Dendritic cell treated with granulocyte-macrophage colony-stimulating factor and Interleukin-4, amounts not matched to agents 40 ng/mL and 50 ng/mL, for 4 days (primary cell): ENCODE data around the gene RNF212B.

Experiments
- H3K27ac Mint-ChIP-seq: one replicate; pipeline ENCODE4 v1.8.0; 2022; ENCODE audit warnings: mild to moderate bottlenecking, mixed read lengths
- H3K27me3 Mint-ChIP-seq: one replicate; pipeline ENCODE4 v1.8.0; 2022; ENCODE audit warnings: mild to moderate bottlenecking, mixed read lengths
- H3K36me3 Mint-ChIP-seq: one replicate; pipeline ENCODE4 v1.8.0; 2022; ENCODE audit warnings: low read depth, mixed read lengths
- H3K4me1 Mint-ChIP-seq: one replicate; pipeline ENCODE4 v1.8.0; 2022; ENCODE audit warnings: low read depth, mixed read lengths
- H3K4me3 Mint-ChIP-seq: one replicate; pipeline ENCODE4 v1.8.0; 2022; ENCODE audit warnings: mild to moderate bottlenecking, moderate library complexity, mixed read lengths
- H3K9me3 Mint-ChIP-seq: one replicate; pipeline ENCODE4 v1.8.0; 2022; ENCODE audit warnings: mixed read lengths
- intact Hi-C: fragments of 100-400 bp; cut with micrococcal nuclease; formaldehyde crosslinking; loops from one replicate; pipeline ENCODE4 v1.15.0; 2022

RNF212B gene

GRCh38 chr14:23294734-23295561 lies 57.2 kb downstream of the RNF212B start:
- Mint-ChIP-seq H3K9me3 (no peaks in the 10 kb centered on the region), H3K27ac (peak overlapping the region; percentile 69), H3K36me3 (peaks cover 39% of the 10 kb centered on the region), H3K4me1 (peaks cover 31% of the 10 kb centered on the region), H3K27me3 (peaks cover 4% of the 10 kb centered on the region), H3K4me3 (peak overlapping the region; percentile 37)
- intact Hi-C loops, result loop anchor here (2.0 kb wide), 1 partner anchor 174 kb away; no protein-coding TSS in a partner anchor

GRCh38 chr14:23296012-23296777 lies 58.5 kb downstream of the RNF212B start:
- Mint-ChIP-seq H3K9me3 (no peaks in the 10 kb centered on the region), H3K27me3 (peaks cover 4% of the 10 kb centered on the region), H3K27ac (no peak overlapping the region), H3K36me3 (peaks cover 47% of the 10 kb centered on the region), H3K4me3 (no peak overlapping the region), H3K4me1 (peaks cover 33% of the 10 kb centered on the region)
- intact Hi-C loops, result no loop called here

GRCh38 chr14:23297096-23297495 lies 59.4 kb downstream of the RNF212B start:
- Mint-ChIP-seq H3K36me3 (peaks cover 45% of the 10 kb centered on the region), H3K9me3 (no peaks in the 10 kb centered on the region), H3K27me3 (peaks cover 4% of the 10 kb centered on the region), H3K4me3 (no peak overlapping the region), H3K4me1 (peaks cover 33% of the 10 kb centered on the region), H3K27ac (no peak overlapping the region)
- intact Hi-C loops, result no loop called here

GRCh38 chr14:23297611-23298277 lies 60.0 kb downstream of the RNF212B start:
- Mint-ChIP-seq H3K36me3 (peaks cover 51% of the 10 kb centered on the region), H3K9me3 (no peaks in the 10 kb centered on the region), H3K4me3 (no peak overlapping the region), H3K4me1 (peaks cover 38% of the 10 kb centered on the region), H3K27ac (no peak overlapping the region), H3K27me3 (peaks cover 4% of the 10 kb centered on the region)
- intact Hi-C loops, result no loop called here

- Mint-ChIP-seq H3K4me3 (peak overlapping the region; percentile 2), H3K36me3 (peaks cover 52% of the 10 kb centered on the region), H3K27ac (peak overlapping the region; percentile 98), H3K4me1 (peaks cover 39% of the 10 kb centered on the region), H3K9me3 (no peaks in the 10 kb centered on the region), H3K27me3 (no peaks in the 10 kb centered on the region)
- intact Hi-C loops, result no loop called here
Observed at GRCh38 chr14:23299211-23299957, 61.6 kb downstream of the RNF212B start.

- Mint-ChIP-seq H3K9me3 (no peaks in the 10 kb centered on the region), H3K4me3 (peak overlapping the region; percentile 92), H3K27ac (peak overlapping the region; percentile 98), H3K4me1 (peaks cover 39% of the 10 kb centered on the region), H3K27me3 (no peaks in the 10 kb centered on the region), H3K36me3 (peaks cover 52% of the 10 kb centered on the region)
- intact Hi-C loops, result loop anchor here (2.0 kb wide), 1 partner anchor 13 kb away; the partner anchor contains the start of gene HOMEZ
Observed at GRCh38 chr14:23299986-23300686, 62.4 kb downstream of the RNF212B start.

- intact Hi-C loops, result loop anchor here (1.0 to 2.0 kb wide), 2 partner anchors 14 to 21 kb away; partner anchors contain the start of genes HOMEZ and PABPN1
- H3K27ac Mint-ChIP-seq, result peak overlapping the region; percentile 98
- peaks cover 45% of the 10 kb centered on the region for H3K4me1 Mint-ChIP-seq
- peak overlapping the region; percentile 92 for H3K4me3 Mint-ChIP-seq
- peaks cover 52% of the 10 kb centered on the region for H3K36me3 Mint-ChIP-seq
- no peaks in the 10 kb centered on the region for H3K9me3 Mint-ChIP-seq
- H3K27me3 Mint-ChIP-seq, result no peaks in the 10 kb centered on the region
Observed at GRCh38 chr14:23300687-23301223, 63.0 kb downstream of the RNF212B start.

GRCh38 chr14:23301288-23301968 lies 63.7 kb downstream of the RNF212B start:
- peaks cover 48% of the 10 kb centered on the region for H3K36me3 Mint-ChIP-seq
- peak overlapping the region; percentile 98 for H3K27ac Mint-ChIP-seq
- no peaks in the 10 kb centered on the region for H3K9me3 Mint-ChIP-seq
- peaks cover 52% of the 10 kb centered on the region for H3K4me1 Mint-ChIP-seq
- H3K4me3 Mint-ChIP-seq, result peak overlapping the region; percentile 92
- H3K27me3 Mint-ChIP-seq, result no peaks in the 10 kb centered on the region
- intact Hi-C loops, result loop anchor here (1.0 to 2.0 kb wide), 2 partner anchors 15 to 20 kb away; partner anchors contain the start of genes HOMEZ and PABPN1

GRCh38 chr14:23301969-23302289 lies 64.2 kb downstream of the RNF212B start:
- Mint-ChIP-seq H3K9me3 (no peaks in the 10 kb centered on the region), H3K36me3 (peaks cover 48% of the 10 kb centered on the region), H3K4me3 (peak overlapping the region; percentile 86), H3K27me3 (no peaks in the 10 kb centered on the region), H3K27ac (peak overlapping the region; percentile 98), H3K4me1 (peaks cover 57% of the 10 kb centered on the region)
- intact Hi-C loops, result loop anchor here (1.0 to 2.0 kb wide), 2 partner anchors 15 to 19 kb away; partner anchors contain the start of genes HOMEZ and PABPN1

GRCh38 chr14:23302290-23303225 lies 64.8 kb downstream of the RNF212B start, which contains the start of gene PPP1R3E:
TSS of gene PPP1R3E (minus strand) at chr14:23302859. CDS start at chr14:23302576, 283 bp downstream.
- Mint-ChIP-seq H3K27me3 (no peaks in the 10 kb centered on the region), H3K36me3 (peaks cover 48% of the 10 kb centered on the region), H3K9me3 (no peaks in the 10 kb centered on the region), H3K27ac (peak within 1 kb of the TSS; percentile 98), H3K4me3 (peak within 1 kb of the TSS; percentile 86), H3K4me1 (peaks cover 63% of the 10 kb centered on the region)
- intact Hi-C loops, result no loop called here

- Mint-ChIP-seq H3K27ac (peak within 1 kb of the TSS; percentile 87), H3K27me3 (no peaks in the 10 kb centered on the region), H3K4me1 (peaks cover 76% of the 10 kb centered on the region), H3K4me3 (peak within 1 kb of the TSS; percentile 88), H3K9me3 (no peaks in the 10 kb centered on the region), H3K36me3 (peaks cover 58% of the 10 kb centered on the region)
- intact Hi-C loops, result no loop called here
Observed at GRCh38 chr14:23306412-23307145, 68.8 kb downstream of the RNF212B start, which contains the start of gene BCL2L2. TSS of gene BCL2L2 (plus strand) at chr14:23306833. CDS start at chr14:23307768, 935 bp downstream.
